K562 (cell line): ENCODE results near the gene PGF. TPM values are rescaled to one million over a fixed set of nuclear protein-coding genes. Genes with fewer than 3 reads are reported as not detected.
A peak's percentile ranks its signal among the peaks of the same experiment; 100 is the strongest.

Experiments used
- ATAC-seq: fragments of 200-7000 bp; cut with Tn5 transposase; 3 replicates; pipeline ENCODE4 v1.9.1; 2020; ENCODE audit warnings: moderate library complexity
- BruUV-seq: library from RNA; stranded (reverse); fragments of 400-500 nt; replicated peaks from 2 replicates; lab custom pipeline; 2021; lab: Mats Ljungman, UMichigan
- CTCF ChIA-PET: fragments of 300-600 bp; formaldehyde crosslinking; extraction: SDS; loops from one replicate; lab custom pipeline; 2021; ENCODE audit warnings: low intra/inter-chr PET ratio; lab: Yijun Ruan, JAX
- POLR2A ChIA-PET: fragments of 300-600, 350-650 bp; sonication (Branson Sonifier 250); formaldehyde crosslinking; extraction: SDS; loops from one replicate; lab custom pipeline; 2021; ENCODE audit warnings: antibody characterized with exemption, inconsistent platforms; lab: Yijun Ruan, JAX
- DNase-seq, 4 experiments: peaks; one replicate each; pipeline versions ENCODE4 v3.0.0 to v3.0.0-alpha.2; 2011 to 2018; ENCODE audit warnings: low spot score in 3 of 4, mixed read lengths in 3 of 4; ENCODE audit errors: extremely low read depth in 1 of 4
- FAIRE-seq: peaks from 2 replicates; lab custom pipeline; 2011; peaks lifted over from hg19 to GRCh38; lab: Jason Lieb, UNC
- H2AFZ ChIP-seq: 2 replicates; pipeline ENCODE4 v1.6.0; 2011; ENCODE audit warnings: low read depth, low read length, control low read depth, inconsistent platforms
- H3K27ac ChIP-seq: fragments of 200-600 bp; 3 replicates; pipeline ENCODE4 v1.8.0; 2011; ENCODE audit warnings: low read depth, mild to moderate bottlenecking, control low read depth, inconsistent platforms, low read length, moderate library complexity, mixed read lengths; ENCODE audit errors: extremely low read depth
- H3K27me3 ChIP-seq, 2 experiments: fragments of 300-600 bp in 1 of 2; 2 replicates in 1 of 2; 3 replicates in 1 of 2; pipeline versions ENCODE4 v1.6.0 to v1.8.0; 2011; ENCODE audit warnings: inconsistent platforms in 2 of 2, low read length in 2 of 2, mild to moderate bottlenecking in 1 of 2, mixed read lengths in 1 of 2, moderate library complexity in 1 of 2; ENCODE audit not compliant: control insufficient read depth in 2 of 2, insufficient read depth in 2 of 2
- H3K36me3 ChIP-seq: fragments of 300-600 bp; 3 replicates; pipeline ENCODE4 v1.8.0; 2011; ENCODE audit warnings: mild to moderate bottlenecking, low read length, inconsistent platforms; ENCODE audit not compliant: control insufficient read depth, insufficient read depth
- H3K4me1 ChIP-seq, 2 experiments: fragments of 200-600 bp in 1 of 2; replicated peaks in 1 of 2; 2 replicates in 1 of 2; 3 replicates in 1 of 2; pipeline versions ENCODE4 v1.5.1 to v1.8.0; 2011; ENCODE audit warnings: inconsistent platforms in 2 of 2, low read length in 2 of 2, mild to moderate bottlenecking in 1 of 2, mixed read lengths in 1 of 2, moderate library complexity in 1 of 2; ENCODE audit not compliant: control insufficient read depth in 2 of 2, insufficient read depth in 2 of 2
- H3K4me2 ChIP-seq: 2 replicates; pipeline ENCODE4 v1.6.1; 2011; ENCODE audit warnings: low read length, control low read depth, inconsistent platforms, mixed read lengths; ENCODE audit not compliant: insufficient read depth
- H3K4me3 ChIP-seq: fragments of 200-600 bp; sonication (generic), shearing (Covaris generic); 2 replicates; pipeline ENCODE4 v1.5.1; 2016; ENCODE audit warnings: control low read depth, inconsistent platforms
- H3K79me2 ChIP-seq: fragments of 200-600 bp; 3 replicates; pipeline ENCODE4 v1.8.0; 2011; ENCODE audit warnings: low read length, inconsistent platforms; ENCODE audit not compliant: control insufficient read depth, insufficient read depth
- H3K9ac ChIP-seq, 2 experiments: 2 replicates each; pipeline versions ENCODE4 v1.6.0 to v1.6.1; 2011; ENCODE audit warnings: low read depth in 2 of 2, low read length in 2 of 2, control low read depth in 1 of 2, inconsistent platforms in 1 of 2, mild to moderate bottlenecking in 1 of 2, mixed read lengths in 1 of 2; ENCODE audit not compliant: insufficient read depth in 1 of 2
- H3K9me1 ChIP-seq: one replicate; pipeline ENCODE4 v1.6.0; 2011; ENCODE audit warnings: inconsistent platforms, mild to moderate bottlenecking, low read length, moderate library complexity; ENCODE audit not compliant: control insufficient read depth, insufficient read depth
- H3K9me3 ChIP-seq: replicated peaks from 2 replicates; pipeline ENCODE4 v1.5.1; 2011; ENCODE audit warnings: low read depth, low read length, inconsistent platforms; ENCODE audit not compliant: control insufficient read depth, insufficient read depth
- H4K20me1 ChIP-seq: replicated peaks from 2 replicates; pipeline ENCODE4 v1.6.1; 2011; ENCODE audit warnings: low read length, inconsistent platforms, mixed read lengths; ENCODE audit not compliant: control insufficient read depth, insufficient read depth
- ATF7 ChIP-seq: fragments of 450-650 bp; IDR thresholded peaks from 2 replicates; pipeline ENCODE4 v1.7.1; 2014; ENCODE audit warnings: mild to moderate bottlenecking, moderate library complexity
- ETV1 ChIP-seq: fragments of 450-650 bp; conservative IDR thresholded peaks from 2 replicates; pipeline ENCODE4 v1.6.1; 2016; ENCODE audit warnings: missing genetic modification characterization, control low read depth, low read depth, missing compliant biosample characterization
- ETV5 ChIP-seq: sonication (generic); formaldehyde crosslinking; IDR thresholded peaks from 2 replicates; pipeline ENCODE4 v1.4.0; 2020; ENCODE audit warnings: low read depth, mild to moderate bottlenecking, missing genetic modification reagents
- HMBOX1 ChIP-seq: sonication (generic); IDR thresholded peaks from 2 replicates; pipeline ENCODE4 v1.6.1; 2016
- KLF1 ChIP-seq: fragments of 450-650 bp; IDR thresholded peaks from 2 replicates; pipeline ENCODE4 v1.6.1; 2016; ENCODE audit warnings: missing genetic modification characterization, missing compliant biosample characterization
- KLF6 ChIP-seq: fragments of 250-450 bp; sonication (Bioruptor Pico); IDR thresholded peaks from 2 replicates; pipeline ENCODE4 v1.4.0; 2020; ENCODE audit warnings: mild to moderate bottlenecking, moderate library complexity, borderline replicate concordance
- NFYB ChIP-seq: IDR thresholded peaks from 2 replicates; pipeline ENCODE4 v1.6.1; 2011; ENCODE audit warnings: mild to moderate bottlenecking, moderate library complexity; ENCODE audit not compliant: insufficient read length; ENCODE audit errors: extremely low read depth
- NR3C1 ChIP-seq: sonication (generic); formaldehyde crosslinking; IDR thresholded peaks from 2 replicates; pipeline ENCODE4 v1.8.1; 2022; ENCODE audit warnings: missing genetic modification reagents
- PREB ChIP-seq: sonication (generic); formaldehyde crosslinking; IDR thresholded peaks from 2 replicates; pipeline ENCODE4 v1.8.1; 2023; ENCODE audit warnings: mild to moderate bottlenecking, missing genetic modification reagents
- PTBP1 ChIP-seq: fragments of 200-400 bp; formaldehyde crosslinking; IDR thresholded peaks from 2 replicates; pipeline ENCODE4 v1.6.1; 2017; ENCODE audit warnings: low read depth, low read length
- SOX6 ChIP-seq: fragments of 450-650 bp; IDR thresholded peaks from 2 replicates; pipeline ENCODE4 v1.6.1; 2014; ENCODE audit warnings: mild to moderate bottlenecking
- ZNF354B ChIP-seq: fragments of 250-450 bp; sonication (Bioruptor Pico); IDR thresholded peaks from 2 replicates; pipeline ENCODE4 v1.4.0; 2020
- WGBS: fragments of 100-300 bp; shearing (Covaris generic); methylation state at CpG from one replicate; pipeline ENCODE4 v1.1.6; 2016; ENCODE audit warnings: low coverage, mixed read lengths; ENCODE audit not compliant: insufficient coverage; ENCODE audit errors: missing lambda C conversion rate; 5-methylcytosine and 5-hydroxymethylcytosine counted together
- in situ Hi-C: fragments of 300-500 bp; cut with MboI; formaldehyde crosslinking; loops from 4 replicates; pipeline ENCODE4 v1.15.0; 2018; ENCODE audit warnings: inconsistent platforms, mixed read lengths
- intact Hi-C: fragments of 100-400 bp; cut with micrococcal nuclease; formaldehyde crosslinking; loops from 2 replicates; pipeline ENCODE4 v1.14.2; 2022
- polyA plus RNA-seq, 8 experiments: library from polyadenylated mRNA; depleted of rRNA in 4 of 8; stranded (reverse) in 5 of 8; unstranded in 3 of 8; fragments of >200 nt; fragmentation: Nextera tagmentation in 2 of 8; fragmentation: Illumina TruSeq in 1 of 8; extraction: Ambion mirVana in 2 of 8; extraction: Trizol in 1 of 8; gene quantifications; 2 replicates each; pipeline versions ENCODE4 v1.2.1 to v1.2.3, GENCODE V29; 2011 to 2014; ENCODE audit warnings: inconsistent platforms in 1 of 8, missing spikeins in 1 of 8
- total RNA-seq, 7 experiments: library from RNA; depleted of rRNA in 6 of 7; stranded (reverse); fragments of >200 nt in 6 of 7; fragmentation: Illumina TruSeq in 2 of 7; extraction: Trizol in 2 of 7; gene quantifications; 2 replicates each; pipeline versions ENCODE4 v1.2.1 to v1.2.3, GENCODE V29; 2011 to 2021; ENCODE audit warnings: low replicate concordance in 1 of 7
- TF ChIP-seq, protein P1 (sequence below): fragments of 450-650 bp; IDR thresholded peaks from 2 replicates; pipeline ENCODE4 v1.6.1; 2017; ENCODE audit warnings: antibody characterized with exemption, mild to moderate bottlenecking
- TF ChIP-seq, protein P2 (sequence below), 2 experiments: fragments of 450-650 bp in 1 of 2; sonication (generic) in 1 of 2; formaldehyde crosslinking in 1 of 2; IDR thresholded peaks in 1 of 2; conservative IDR thresholded peaks in 1 of 2; 2 replicates each; pipeline versions ENCODE4 v1.6.1 to v1.8.1; 2016 to 2023; ENCODE audit warnings: mild to moderate bottlenecking in 2 of 2, moderate library complexity in 2 of 2, inconsistent platforms in 1 of 2, missing genetic modification reagents in 1 of 2

PGF gene
- total and polyA plus RNA-seq, 9 of the 15 experiments (the other 6 are each of a cell fraction or from before 2014, with no cell fraction given), result 0.04 to 0.44 (median 0.18) TPM

GRCh38 chr14:74941676-74942097 is 13.7 kb downstream of the PGF start:
- no peak overlapping the region for H3K4me3 ChIP-seq
- intact Hi-C loops, result loop anchor here (10.0 kb wide), 1 partner anchor 363 kb away; no protein-coding TSS in a partner anchor
- CTCF ChIA-PET, result no interaction called here
- ATAC-seq, result peak; percentile 65
- WGBS, result 23% methylated on average over 12 of the region's 13 CpGs
- H4K20me1 ChIP-seq, result no peaks in the 10 kb centered on the region
- POLR2A ChIA-PET, result interaction anchor here (0.6 to 1.0 kb wide), 3 partner anchors 9 to 154 kb away, joined by 3 read pairs; no protein-coding TSS in a partner anchor
- no peaks in the 10 kb centered on the region for H3K79me2 ChIP-seq
- H3K4me2 ChIP-seq, result peak overlapping the region; percentile 64
- no peaks in the 10 kb centered on the region for H3K36me3 ChIP-seq
- H3K9me3 ChIP-seq, result no peaks in the 10 kb centered on the region; the same call in 1 of the 2 replicates
- peak overlapping the region; percentile 38 to 83; a peak in 3 of 4 replicates for H3K9ac ChIP-seq
- peaks cover 16 to 41% of the 10 kb centered on the region in 2 experiments; a peak in 4 of 5 replicates for H3K4me1 ChIP-seq
- peak; percentile 41 to 56 (median 50) for DNase-seq
- peak; percentile 35 for FAIRE-seq
- peak overlapping the region; percentile 93 for H2AFZ ChIP-seq
- peak overlapping the region; percentile 28; the same call in 2 of the 3 replicates for H3K27ac ChIP-seq
- in situ Hi-C loops, result no loop called here
- no peaks in the 10 kb centered on the region for H3K27me3 ChIP-seq
- peaks cover 2% of the 10 kb centered on the region for H3K9me1 ChIP-seq
- no TSS peak for BruUV-seq
- TF ChIP-seq SOX6 (no peak), KLF1 (no peak), NFYB (no peak), ATF7 (peak; percentile 74), KLF6 (CRISPR knock-in tag) (no peak), PTBP1 (no peak), PREB (CRISPR knock-in tag) (no peak), HMBOX1 (no peak), ETV5 (0 out of 2 replicates have a peak, but pooled peaks have one; percentile 29), NR3C1 (CRISPR knock-in tag) (no peak), ZNF354B (CRISPR knock-in tag) (no peak), ETV1 (0 out of 2 replicates have a peak, but pooled peaks have one; percentile 24)
- TF ChIP-seq, protein P1, sequence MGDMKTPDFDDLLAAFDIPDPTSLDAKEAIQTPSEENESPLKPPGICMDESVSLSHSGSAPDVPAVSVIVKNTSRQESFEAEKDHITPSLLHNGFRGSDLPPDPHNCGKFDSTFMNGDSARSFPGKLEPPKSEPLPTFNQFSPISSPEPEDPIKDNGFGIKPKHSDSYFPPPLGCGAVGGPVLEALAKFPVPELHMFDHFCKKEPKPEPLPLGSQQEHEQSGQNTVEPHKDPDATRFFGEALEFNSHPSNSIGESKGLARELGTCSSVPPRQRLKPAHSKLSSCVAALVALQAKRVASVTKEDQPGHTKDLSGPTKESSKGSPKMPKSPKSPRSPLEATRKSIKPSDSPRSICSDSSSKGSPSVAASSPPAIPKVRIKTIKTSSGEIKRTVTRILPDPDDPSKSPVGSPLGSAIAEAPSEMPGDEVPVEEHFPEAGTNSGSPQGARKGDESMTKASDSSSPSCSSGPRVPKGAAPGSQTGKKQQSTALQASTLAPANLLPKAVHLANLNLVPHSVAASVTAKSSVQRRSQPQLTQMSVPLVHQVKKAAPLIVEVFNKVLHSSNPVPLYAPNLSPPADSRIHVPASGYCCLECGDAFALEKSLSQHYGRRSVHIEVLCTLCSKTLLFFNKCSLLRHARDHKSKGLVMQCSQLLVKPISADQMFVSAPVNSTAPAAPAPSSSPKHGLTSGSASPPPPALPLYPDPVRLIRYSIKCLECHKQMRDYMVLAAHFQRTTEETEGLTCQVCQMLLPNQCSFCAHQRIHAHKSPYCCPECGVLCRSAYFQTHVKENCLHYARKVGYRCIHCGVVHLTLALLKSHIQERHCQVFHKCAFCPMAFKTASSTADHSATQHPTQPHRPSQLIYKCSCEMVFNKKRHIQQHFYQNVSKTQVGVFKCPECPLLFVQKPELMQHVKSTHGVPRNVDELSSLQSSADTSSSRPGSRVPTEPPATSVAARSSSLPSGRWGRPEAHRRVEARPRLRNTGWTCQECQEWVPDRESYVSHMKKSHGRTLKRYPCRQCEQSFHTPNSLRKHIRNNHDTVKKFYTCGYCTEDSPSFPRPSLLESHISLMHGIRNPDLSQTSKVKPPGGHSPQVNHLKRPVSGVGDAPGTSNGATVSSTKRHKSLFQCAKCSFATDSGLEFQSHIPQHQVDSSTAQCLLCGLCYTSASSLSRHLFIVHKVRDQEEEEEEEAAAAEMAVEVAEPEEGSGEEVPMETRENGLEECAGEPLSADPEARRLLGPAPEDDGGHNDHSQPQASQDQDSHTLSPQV, result peak; percentile 26
- TF ChIP-seq, protein P2, sequence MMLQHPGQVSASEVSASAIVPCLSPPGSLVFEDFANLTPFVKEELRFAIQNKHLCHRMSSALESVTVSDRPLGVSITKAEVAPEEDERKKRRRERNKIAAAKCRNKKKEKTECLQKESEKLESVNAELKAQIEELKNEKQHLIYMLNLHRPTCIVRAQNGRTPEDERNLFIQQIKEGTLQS (IDR thresholded peaks at IDR 0.05), result peak; percentile 86
- TF ChIP-seq, protein P2 (CRISPR knock-in tag; conservative IDR thresholded peaks at IDR 0.05), result peak; percentile 41; the same call in 1 of the 2 replicates
